CD4-positive, alpha-beta T cell treated with Interleukin-4 for 1 hour (primary cell): ENCODE measurements around the gene GCKR.
"Not testable (repeated sequence)": the region's sequence is repeated elsewhere in the genome, so short reads cannot be mapped to it uniquely, and the experiment has no call there.

Source experiments
- DNase-seq, 2 donors: peaks; one replicate each; pipeline ENCODE4 v3.0.0-alpha.2; 2020 to 2022

The GCKR gene

GRCh38 chr2:27509326-27509725 lies 12.7 kb downstream of the GCKR start:
- no peak for DNase-seq

- no peak for DNase-seq
Measured at GRCh38 chr2:27518113-27518781, 21.6 kb downstream of the GCKR start.

- no peak for DNase-seq
Measured at GRCh38 chr2:27518782-27519113, 22.1 kb downstream of the GCKR start.

- no peak for DNase-seq
Measured at GRCh38 chr2:27520316-27520715, 23.7 kb downstream of the GCKR start.

- DNase-seq = no peak
Measured at GRCh38 chr2:27522400-27522945, 25.8 kb downstream of the GCKR start.

- DNase-seq = no peak
Measured at GRCh38 chr2:27527182-27527581, 30.5 kb downstream of the GCKR start.

GRCh38 chr2:27531983-27532382 lies 35.3 kb downstream of the GCKR start:
- no peak for DNase-seq

- no peak for DNase-seq
Measured at GRCh38 chr2:27537287-27537686, 40.6 kb downstream of the GCKR start.

GRCh38 chr2:27538839-27539450 lies 42.3 kb downstream of the GCKR start:
- DNase-seq = not testable (repeated sequence)

GRCh38 chr2:27539649-27540048 lies 43.0 kb downstream of the GCKR start:
- not testable (repeated sequence) for DNase-seq

GRCh38 chr2:27544143-27544821 lies 47.6 kb downstream of the GCKR start:
- DNase-seq = no peak

- no peak for DNase-seq
Measured at GRCh38 chr2:27545348-27546141, 48.9 kb downstream of the GCKR start.

GRCh38 chr2:27549303-27549702 lies 52.7 kb downstream of the GCKR start:
- no peak for DNase-seq

GRCh38 chr2:27551514-27551913 lies 54.9 kb downstream of the GCKR start:
- no peak for DNase-seq

- no peak for DNase-seq
Measured at GRCh38 chr2:27552941-27553340, 56.3 kb downstream of the GCKR start.

- DNase-seq = not testable (repeated sequence)
Measured at GRCh38 chr2:27554451-27554850, 57.8 kb downstream of the GCKR start.

- DNase-seq = no peak
Measured at GRCh38 chr2:27559228-27559627, 62.6 kb downstream of the GCKR start.

- no peak for DNase-seq
Measured at GRCh38 chr2:27561060-27561459, 64.4 kb downstream of the GCKR start.

- DNase-seq = no peak
Measured at GRCh38 chr2:27566628-27567027, 70.0 kb downstream of the GCKR start.

GRCh38 chr2:27569398-27569797 lies 72.8 kb downstream of the GCKR start:
- DNase-seq = no peak

GRCh38 chr2:27571197-27571596 lies 74.6 kb downstream of the GCKR start:
- no peak for DNase-seq

- DNase-seq = no peak
Measured at GRCh38 chr2:27571681-27572080, 75.0 kb downstream of the GCKR start.

GRCh38 chr2:27572439-27572838 lies 75.8 kb downstream of the GCKR start:
- DNase-seq = peak in 1 of 2 donors; percentile 33
